Measurements from ENCODE around the gene MIS18A. TPM values are rescaled to one million over a fixed set of nuclear protein-coding genes. Genes with fewer than 3 reads are reported as not detected.

The MIS18A gene
- total RNA-seq, 2 donors from 2014 or later: 13.5 to 36.2 TPM

DNA sequence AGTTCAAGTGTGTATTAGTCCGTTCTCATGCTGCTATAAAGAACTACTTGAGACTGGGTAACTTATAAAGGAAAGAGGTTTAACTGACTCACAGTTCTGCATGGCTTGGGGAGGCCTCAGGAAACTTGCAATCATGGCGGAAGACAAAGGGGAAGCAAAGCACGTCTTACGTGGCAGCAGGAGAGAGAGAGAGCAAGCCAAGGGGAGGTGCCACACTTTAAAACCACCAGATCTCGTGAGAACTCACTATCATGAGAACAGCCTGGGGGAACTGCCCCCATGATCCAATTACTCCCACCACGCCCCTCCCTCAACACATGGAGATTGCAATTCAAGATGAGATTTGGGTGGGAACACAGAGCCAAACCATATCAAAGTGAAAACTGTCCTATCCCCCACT, 4.1 kb upstream of the MIS18A start:
- Histone ChIP-seq H3K4me3 (no peak overlapping the region), H3K4me1 (peaks cover 4% of the 10 kb centered on the region), H3K9ac (ENCODE audit: low read depth in 2 of 2, low read length in 2 of 2) (no peak overlapping the region), H3K27me3 (no peaks in the 10 kb centered on the region), H3K9me3 (no peaks in the 10 kb centered on the region), H3K36me3 (no peaks in the 10 kb centered on the region), H3K27ac (no peak overlapping the region)
- intact Hi-C loops (cut with DNase I): no loop called here
- TF ChIP-seq, protein P1, sequence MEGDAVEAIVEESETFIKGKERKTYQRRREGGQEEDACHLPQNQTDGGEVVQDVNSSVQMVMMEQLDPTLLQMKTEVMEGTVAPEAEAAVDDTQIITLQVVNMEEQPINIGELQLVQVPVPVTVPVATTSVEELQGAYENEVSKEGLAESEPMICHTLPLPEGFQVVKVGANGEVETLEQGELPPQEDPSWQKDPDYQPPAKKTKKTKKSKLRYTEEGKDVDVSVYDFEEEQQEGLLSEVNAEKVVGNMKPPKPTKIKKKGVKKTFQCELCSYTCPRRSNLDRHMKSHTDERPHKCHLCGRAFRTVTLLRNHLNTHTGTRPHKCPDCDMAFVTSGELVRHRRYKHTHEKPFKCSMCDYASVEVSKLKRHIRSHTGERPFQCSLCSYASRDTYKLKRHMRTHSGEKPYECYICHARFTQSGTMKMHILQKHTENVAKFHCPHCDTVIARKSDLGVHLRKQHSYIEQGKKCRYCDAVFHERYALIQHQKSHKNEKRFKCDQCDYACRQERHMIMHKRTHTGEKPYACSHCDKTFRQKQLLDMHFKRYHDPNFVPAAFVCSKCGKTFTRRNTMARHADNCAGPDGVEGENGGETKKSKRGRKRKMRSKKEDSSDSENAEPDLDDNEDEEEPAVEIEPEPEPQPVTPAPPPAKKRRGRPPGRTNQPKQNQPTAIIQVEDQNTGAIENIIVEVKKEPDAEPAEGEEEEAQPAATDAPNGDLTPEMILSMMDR (IDR thresholded peaks at IDR 0.05): no peak
- no peak for DNase-seq

DNA sequence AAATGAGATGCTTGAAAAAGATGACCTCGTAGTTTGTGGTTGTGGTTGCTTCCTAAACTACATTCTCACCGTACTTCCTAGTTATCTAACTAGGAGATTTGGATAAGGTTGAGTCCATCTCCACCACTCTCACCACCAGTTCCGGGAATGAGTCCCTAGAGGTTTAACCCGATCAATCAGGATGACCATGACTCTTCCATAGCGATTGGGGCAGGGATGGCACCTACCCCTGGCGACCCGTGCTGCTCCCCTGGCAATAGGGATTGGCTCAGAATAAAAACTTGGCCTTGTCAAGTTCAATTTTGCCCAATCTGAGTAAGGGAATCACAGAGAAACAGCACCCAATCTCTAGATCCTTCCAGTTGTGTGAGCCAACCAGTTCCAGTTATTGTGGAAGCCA, 2.7 kb upstream of the MIS18A start:
- intact Hi-C loops (cut with DNase I): no loop called here
- DNase-seq: no peak
- TF ChIP-seq, protein P1 (IDR thresholded peaks at IDR 0.05): no peak
- H3K4me3 ChIP-seq: no peak overlapping the region
- H3K27me3 ChIP-seq: no peaks in the 10 kb centered on the region
- H3K36me3 ChIP-seq: no peaks in the 10 kb centered on the region
- no peak overlapping the region for H3K9ac ChIP-seq (ENCODE audit: low read depth in 2 of 2, low read length in 2 of 2)
- no peak overlapping the region for H3K27ac ChIP-seq
- H3K9me3 ChIP-seq: no peaks in the 10 kb centered on the region
- H3K4me1 ChIP-seq: peaks cover 4% of the 10 kb centered on the region

DNA sequence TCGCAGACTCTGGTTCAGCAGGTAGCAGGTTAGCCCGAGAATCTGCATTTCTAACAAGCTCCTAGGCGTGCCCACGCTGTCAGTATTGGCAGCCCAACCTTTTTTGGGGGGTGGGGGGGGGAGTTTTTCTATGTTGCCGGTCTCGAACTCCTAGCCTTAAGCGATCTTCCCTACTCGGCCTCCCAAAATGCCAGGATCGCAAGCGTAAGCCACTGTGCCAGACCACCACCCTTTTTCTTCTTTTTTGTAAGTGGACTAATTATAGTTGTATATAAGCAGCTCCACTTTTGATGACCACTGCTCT, 480 bp upstream of the MIS18A start:
- TF ChIP-seq, protein P1 (IDR thresholded peaks at IDR 0.05): no peak
- Histone ChIP-seq H3K4me1 (peaks cover 4% of the 10 kb centered on the region), H3K4me3 (peak overlapping the region; percentile 92), H3K27ac (no peak overlapping the region), H3K27me3 (no peaks in the 10 kb centered on the region), H3K9me3 (no peaks in the 10 kb centered on the region), H3K9ac (ENCODE audit: low read depth in 2 of 2, low read length in 2 of 2) (peak overlapping the region; percentile 69 to 78), H3K36me3 (no peaks in the 10 kb centered on the region)
- intact Hi-C loops (cut with DNase I): no loop called here
- DNase-seq: no peak

DNA sequence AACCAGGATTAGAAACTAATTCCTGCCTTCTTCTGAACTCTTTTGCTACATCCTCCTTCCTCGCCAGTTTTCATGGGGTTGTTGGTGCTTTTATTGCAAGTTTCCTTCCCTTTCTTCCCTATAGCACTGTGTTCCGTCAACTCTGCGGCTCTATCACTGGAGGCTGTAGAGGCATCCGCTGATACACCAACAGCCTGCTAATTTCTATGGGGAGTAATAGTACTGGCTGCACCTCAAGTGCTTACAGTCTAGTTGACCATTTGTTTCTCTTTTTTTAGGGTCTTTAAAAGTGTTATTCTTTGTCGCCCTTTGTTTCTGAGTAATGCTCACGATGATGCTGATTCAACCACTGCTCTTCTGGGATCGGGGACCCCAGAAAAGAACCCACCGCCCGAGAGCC, 746 bp downstream of the MIS18A start:
- H3K36me3 ChIP-seq: no peaks in the 10 kb centered on the region
- H3K4me1 ChIP-seq: peaks cover 4% of the 10 kb centered on the region
- no peaks in the 10 kb centered on the region for H3K27me3 ChIP-seq
- H3K4me3 ChIP-seq: peak overlapping the region; percentile 92
- no peaks in the 10 kb centered on the region for H3K9me3 ChIP-seq
- TF ChIP-seq, protein P1 (IDR thresholded peaks at IDR 0.05): no peak
- no peak for DNase-seq
- intact Hi-C loops (cut with DNase I): no loop called here
- H3K27ac ChIP-seq: no peak overlapping the region
- peak overlapping the region in 1 of 2 donors; percentile 78 for H3K9ac ChIP-seq (ENCODE audit: low read depth in 2 of 2, low read length in 2 of 2)

DNA sequence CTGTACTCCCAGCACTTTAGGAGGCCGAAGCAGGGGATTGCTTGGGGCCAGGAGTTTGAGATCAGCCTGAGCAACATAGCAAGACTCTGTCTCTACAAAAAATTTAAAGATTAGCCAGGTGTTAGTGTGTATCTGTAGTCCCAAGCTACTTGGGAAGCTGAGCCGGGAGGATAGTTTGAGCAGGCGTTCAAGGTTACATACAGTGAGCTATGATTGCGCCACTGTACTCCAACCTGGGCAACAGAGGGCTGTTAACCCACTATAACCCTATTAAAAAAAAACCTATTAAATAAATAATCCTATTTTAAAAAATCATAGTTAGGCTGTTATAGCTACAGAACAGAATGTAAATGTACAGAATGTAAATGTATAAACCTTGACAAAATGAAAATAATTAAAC, 2.2 kb downstream of the MIS18A start:
- Histone ChIP-seq H3K27ac (no peak overlapping the region), H3K27me3 (no peaks in the 10 kb centered on the region), H3K9me3 (no peaks in the 10 kb centered on the region)

More for the DNA sequence above, 2.2 kb downstream of the MIS18A start:
- Histone ChIP-seq H3K36me3 (no peaks in the 10 kb centered on the region), H3K4me3 (no peak overlapping the region), H3K9ac (ENCODE audit: low read depth in 2 of 2, low read length in 2 of 2) (no peak overlapping the region), H3K4me1 (peaks cover 4% of the 10 kb centered on the region)
- no peak for DNase-seq
- TF ChIP-seq, protein P1 (IDR thresholded peaks at IDR 0.05): no peak
- intact Hi-C loops (cut with DNase I): no loop called here

Measured in colonic mucosa (tissue), 4 donors.